Endothelial cell of umbilical vein (primary cell): ENCODE data around the gene ATCAY. TPM values are rescaled to one million over a fixed set of nuclear protein-coding genes. Genes with fewer than 3 reads are reported as not detected.

Experiments
- BruUV-seq: library from RNA; stranded (reverse); fragments of 400-500 nt; replicated peaks from 2 replicates; lab custom pipeline; 2021; lab: Mats Ljungman, UMichigan
- CTCF ChIA-PET: fragments of 300-600, 350-600 bp; sonication (Branson Sonifier 250); formaldehyde crosslinking; loops from one replicate; lab custom pipeline; 2021; ENCODE audit warnings: antibody characterized with exemption, inconsistent platforms; lab: Charles Lee
- POLR2A ChIA-PET: fragments of 300-600, 350-600 bp; sonication (Branson Sonifier 250); formaldehyde crosslinking; loops from one replicate; lab custom pipeline; 2021; ENCODE audit warnings: antibody characterized with exemption, inconsistent platforms; lab: Charles Lee
- DNase-seq: peaks from one replicate; pipeline ENCODE4 v3.0.0-alpha.2; 2011; ENCODE audit warnings: low read depth, low spot score
- FAIRE-seq: peaks from 2 replicates; lab custom pipeline; 2011; peaks lifted over from hg19 to GRCh38; lab: Jason Lieb, UNC
- H2AFZ ChIP-seq: 2 replicates; pipeline ENCODE4 v1.6.0; 2012; ENCODE audit warnings: low read depth, low read length, control low read depth, inconsistent platforms
- H3K27ac ChIP-seq: 2 replicates; pipeline ENCODE4 v1.5.1; 2011; ENCODE audit warnings: low read depth, mild to moderate bottlenecking, control low read depth, low read length, moderate library complexity; ENCODE audit not compliant: insufficient read depth
- H3K27me3 ChIP-seq, 2 experiments: 2 replicates each; pipeline versions ENCODE4 v1.6.0 to v1.6.1; 2011; ENCODE audit warnings: low read length in 2 of 2, mixed read lengths in 1 of 2; ENCODE audit not compliant: control insufficient read depth in 2 of 2, insufficient read depth in 2 of 2
- H3K36me3 ChIP-seq, 2 experiments: 2 replicates in 1 of 2; 3 replicates in 1 of 2; pipeline ENCODE4 v1.5.1; 2011; ENCODE audit warnings: low read length in 2 of 2, mild to moderate bottlenecking in 1 of 2, moderate library complexity in 1 of 2; ENCODE audit not compliant: control insufficient read depth in 2 of 2, insufficient read depth in 2 of 2; ENCODE audit errors: extremely low read depth in 1 of 2
- H3K4me1 ChIP-seq: 3 replicates; pipeline ENCODE4 v1.5.1; 2011; ENCODE audit warnings: mild to moderate bottlenecking, low read length; ENCODE audit not compliant: control insufficient read depth, insufficient read depth; ENCODE audit errors: extremely low read depth
- H3K4me2 ChIP-seq: 2 replicates; pipeline ENCODE4 v1.6.1; 2011; ENCODE audit warnings: low read length, control low read depth, mixed read lengths; ENCODE audit not compliant: insufficient read depth
- H3K4me3 ChIP-seq, 3 experiments: fragments of 200-600 bp in 1 of 3; sonication (generic), shearing (Covaris generic) in 1 of 3; replicated peaks in 1 of 3; 2 replicates each; pipeline ENCODE4 v1.5.1; 2011 to 2016; ENCODE audit warnings: control low read depth in 3 of 3, low read length in 3 of 3, mild to moderate bottlenecking in 2 of 3, inconsistent platforms in 1 of 3, low read depth in 1 of 3, moderate library complexity in 1 of 3; ENCODE audit not compliant: insufficient read depth in 1 of 3
- H3K79me2 ChIP-seq: 2 replicates; pipeline ENCODE4 v1.6.0; 2012; ENCODE audit warnings: low read length, inconsistent platforms; ENCODE audit not compliant: control insufficient read depth, insufficient read depth
- H3K9ac ChIP-seq: replicated peaks from 2 replicates; pipeline ENCODE3; 2011; ENCODE audit warnings: low read length, control low read depth; ENCODE audit not compliant: insufficient read depth; ENCODE audit errors: extremely low read depth
- H3K9me1 ChIP-seq: replicated peaks from 3 replicates; pipeline ENCODE4 v1.6.0; 2011; ENCODE audit warnings: mild to moderate bottlenecking, low read length; ENCODE audit not compliant: control insufficient read depth, insufficient read depth; ENCODE audit errors: extremely low read depth
- H3K9me3 ChIP-seq: replicated peaks from 2 replicates; pipeline ENCODE4 v1.5.1; 2012; ENCODE audit warnings: low read length, inconsistent platforms; ENCODE audit not compliant: control insufficient read depth, insufficient read depth
- H4K20me1 ChIP-seq: replicated peaks from 2 replicates; pipeline ENCODE3; 2011; ENCODE audit warnings: mild to moderate bottlenecking, low read length; ENCODE audit not compliant: control insufficient read depth, insufficient read depth; ENCODE audit errors: extremely low read depth
- CTCF ChIP-seq, 2 donors: IDR thresholded peaks; 1 replicate in 1 of 2; 2 replicates in 1 of 2; pipeline ENCODE4 v1.5.1; 2011; ENCODE audit warnings: low read length in 2 of 2, mild to moderate bottlenecking in 2 of 2, moderate library complexity in 2 of 2, control low read depth in 1 of 2, inconsistent platforms in 1 of 2, low read depth in 1 of 2; ENCODE audit not compliant: insufficient read depth in 1 of 2; ENCODE audit errors: extremely low read depth in 1 of 2
- EZH2 ChIP-seq: IDR thresholded peaks from 2 replicates; pipeline ENCODE4 v1.6.1; 2012; ENCODE audit warnings: borderline replicate concordance, low read depth, mild to moderate bottlenecking, moderate library complexity, low read length, inconsistent platforms; ENCODE audit not compliant: severe bottlenecking
- FOS ChIP-seq: IDR thresholded peaks from 2 replicates; pipeline ENCODE4 v1.6.1; 2011; ENCODE audit warnings: mild to moderate bottlenecking, low read length, moderate library complexity, borderline replicate concordance; ENCODE audit not compliant: insufficient read depth
- GATA2 ChIP-seq: IDR thresholded peaks from 2 replicates; pipeline ENCODE4 v1.7.0; 2011; ENCODE audit warnings: low read depth, mild to moderate bottlenecking, moderate library complexity, mixed read lengths, low read length; ENCODE audit not compliant: insufficient read length, insufficient read depth
- JUN ChIP-seq: IDR thresholded peaks from 2 replicates; pipeline ENCODE4 v1.6.1; 2011; ENCODE audit warnings: borderline replicate concordance, low read depth; ENCODE audit not compliant: insufficient read length, insufficient read depth
- MAX ChIP-seq: IDR thresholded peaks from 2 replicates; pipeline ENCODE4 v1.6.1; 2011; ENCODE audit not compliant: insufficient read depth, insufficient read length
- MYC ChIP-seq: IDR thresholded peaks from one replicate; pipeline ENCODE4 v1.6.1; 2011; ENCODE audit warnings: mild to moderate bottlenecking, low read depth, low read length
- POLR2A ChIP-seq: IDR thresholded peaks from 2 replicates; pipeline ENCODE4 v1.6.1; 2012; ENCODE audit warnings: low read depth, mild to moderate bottlenecking, control low read depth, low read length
- POLR2AphosphoS5 ChIP-seq: IDR thresholded peaks from 2 replicates; pipeline ENCODE4 v1.6.1; 2012; ENCODE audit warnings: low read depth, mild to moderate bottlenecking, control low read depth, low read length, moderate library complexity; ENCODE audit not compliant: insufficient read depth
- dilution Hi-C: fragments of 300-500 bp; cut with MboI; formaldehyde crosslinking; loops from one replicate; pipeline ENCODE4 v1.15.0; 2019; ENCODE audit warnings: low sequenced_read_pairs; ENCODE audit not compliant: extremely low pct_ligation_motif_present
- intact Hi-C: fragments of 100-400 bp; cut with micrococcal nuclease; formaldehyde crosslinking; loops from one replicate; pipeline ENCODE4 v1.10.0; 2022
- polyA plus RNA-seq, 4 experiments: library from polyadenylated mRNA; depleted of rRNA in 3 of 4; stranded (reverse) in 3 of 4; unstranded in 1 of 4; fragments of >200 nt; gene quantifications; 2 replicates each; pipeline versions ENCODE4 v1.2.1 to v1.2.3, GENCODE V29; 2011 to 2012; ENCODE audit warnings: missing spikeins in 1 of 4
- total RNA-seq: library from RNA; stranded (reverse); gene quantifications from 2 replicates; pipeline ENCODE4 v1.2.3, GENCODE V29; 2021

Gene ATCAY
- total and polyA plus RNA-seq, 2 donors (not counting 3 experiments of a cell fraction or from before 2014, with no cell fraction given), result 0.03 TPM; not detected in 1

- DNase-seq (no peak), FAIRE-seq (no peak)
- H3K36me3 ChIP-seq, result no peaks in the 10 kb centered on the region
- CTCF ChIA-PET, result interaction anchor here (0.8 kb wide), 1 partner anchor 244 kb away, joined by 3 read pairs; no protein-coding TSS in a partner anchor
- BruUV-seq, result no TSS peak
- no peaks in the 10 kb centered on the region for H3K4me1 ChIP-seq
- H3K79me2 ChIP-seq, result no peaks in the 10 kb centered on the region
- no peak overlapping the region for H3K4me3 ChIP-seq
- H4K20me1 ChIP-seq, result no peaks in the 10 kb centered on the region
- H3K9ac ChIP-seq, result no peak overlapping the region
- no peak for TF ChIP-seq CTCF (IDR thresholded peaks at IDR 0.05; ENCODE audit: extremely low read depth in 1 of 2, insufficient read depth in 1 of 2, low read depth in 1 of 2, low read length in 2 of 2)
- no peak for TF ChIP-seq EZH2
- TF ChIP-seq MYC, result no peak
- no peak for TF ChIP-seq POLR2AphosphoS5
- no peak for TF ChIP-seq MAX
- no peak for TF ChIP-seq POLR2A
- TF ChIP-seq GATA2, result no peak
- TF ChIP-seq JUN, result no peak
- no peak for TF ChIP-seq FOS
- POLR2A ChIA-PET, result interaction anchor here (0.7 kb wide), 1 partner anchor 195 kb away, joined by 6 read pairs; the partner anchor contains the start of gene PIP5K1C
- H3K4me2 ChIP-seq, result no peak overlapping the region
- intact Hi-C loops (no loop called here), dilution Hi-C loops (no loop called here)
- H3K9me1 ChIP-seq, result no peaks in the 10 kb centered on the region
- H3K27ac ChIP-seq, result no peak overlapping the region
- H2AFZ ChIP-seq, result no peak overlapping the region
- no peaks in the 10 kb centered on the region for H3K9me3 ChIP-seq
- H3K27me3 ChIP-seq, result peaks cover 0 to 1% of the 10 kb centered on the region in 2 experiments
Measured at GRCh38 chr19:3895788-3896187, 15.3 kb downstream of the ATCAY start.
